SK-N-SH treated with all-trans-retinoic acid at 6 μM for 48 hours (cell line): Measurements from ENCODE around the gene ARHGAP26.

ENCODE experiments used
- ATAC-seq: fragments of 200-7000 bp; cut with Tn5 transposase; 3 replicates; pipeline ENCODE4 v1.9.1; 2020; ENCODE audit warnings: mild to moderate bottlenecking, moderate library complexity
- ARNTL ChIP-seq: fragments of 450-650 bp; formaldehyde crosslinking; IDR thresholded peaks from 2 replicates; pipeline ENCODE4 v1.5.0; 2020; ENCODE audit warnings: low read depth, mild to moderate bottlenecking, moderate library complexity, borderline replicate concordance
- BACH2 ChIP-seq: fragments of 250-450 bp; sonication (Bioruptor Pico); IDR thresholded peaks from 2 replicates; pipeline ENCODE4 v1.9.0; 2021; ENCODE audit warnings: mild to moderate bottlenecking, borderline replicate concordance
- CSDC2 ChIP-seq: fragments of 250-450 bp; sonication (Bioruptor Pico); IDR thresholded peaks from 2 replicates; pipeline ENCODE4 v1.5.0; 2020; ENCODE audit warnings: mild to moderate bottlenecking, moderate library complexity
- CSRNP3 ChIP-seq: fragments of 250-450 bp; sonication (Bioruptor Pico); IDR thresholded peaks from 2 replicates; pipeline ENCODE4 v1.5.1; 2021; ENCODE audit warnings: mild to moderate bottlenecking, moderate library complexity
- ESRRG ChIP-seq: fragments of 250-450 bp; sonication (Bioruptor Pico); IDR thresholded peaks from 2 replicates; pipeline ENCODE4 v1.6.1; 2021; ENCODE audit warnings: mild to moderate bottlenecking
- GLIS3 ChIP-seq: fragments of 250-450 bp; sonication (Bioruptor Pico); IDR thresholded peaks from 2 replicates; pipeline ENCODE4 v1.5.0; 2020; ENCODE audit warnings: mild to moderate bottlenecking, moderate library complexity
- ISL1 ChIP-seq: fragments of 250-450 bp; sonication (Bioruptor Pico); IDR thresholded peaks from 2 replicates; pipeline ENCODE4 v2.1.2; 2022; ENCODE audit warnings: mild to moderate bottlenecking, moderate library complexity
- OSR1 ChIP-seq: fragments of 250-450 bp; sonication (Bioruptor Pico); IDR thresholded peaks from 2 replicates; pipeline ENCODE4 v1.8.0; 2022; ENCODE audit warnings: moderate library complexity, mild to moderate bottlenecking, inconsistent platforms
- PATZ1 ChIP-seq: fragments of 250-450 bp; sonication (Bioruptor Pico); IDR thresholded peaks from 2 replicates; pipeline ENCODE4 v1.8.0; 2020; ENCODE audit warnings: mild to moderate bottlenecking, moderate library complexity, borderline replicate concordance
- POU6F1 ChIP-seq: fragments of 250-450 bp; sonication (Bioruptor Pico); IDR thresholded peaks from 2 replicates; pipeline ENCODE4 v1.8.0; 2021; ENCODE audit warnings: low read depth, mild to moderate bottlenecking, moderate library complexity, borderline replicate concordance
- PPARA ChIP-seq: fragments of 250-450 bp; sonication (Bioruptor Pico); IDR thresholded peaks from 2 replicates; pipeline ENCODE4 v1.5.0; 2020; ENCODE audit warnings: mild to moderate bottlenecking, borderline replicate concordance
- RARB ChIP-seq: fragments of 250-450 bp; sonication (Bioruptor Pico); IDR thresholded peaks from 2 replicates; pipeline ENCODE4 v1.8.0; 2021; ENCODE audit warnings: mild to moderate bottlenecking, moderate library complexity
- SNAI2 ChIP-seq: fragments of 250-450 bp; sonication (Bioruptor Pico); IDR thresholded peaks from 2 replicates; pipeline ENCODE4 v1.5.0; 2020; ENCODE audit warnings: mild to moderate bottlenecking, moderate library complexity
- TCF4 ChIP-seq: fragments of 250-450 bp; sonication (Bioruptor Pico); IDR thresholded peaks from 2 replicates; pipeline ENCODE4 v1.8.0; 2021; ENCODE audit warnings: mild to moderate bottlenecking, moderate library complexity, borderline replicate concordance
- TOX ChIP-seq: fragments of 250-450 bp; sonication (Bioruptor Pico); IDR thresholded peaks from 2 replicates; pipeline ENCODE4 v1.8.0; 2021; ENCODE audit warnings: mild to moderate bottlenecking, moderate library complexity, borderline replicate concordance
- TSHZ2 ChIP-seq: fragments of 250-450 bp; sonication (Bioruptor Pico); IDR thresholded peaks from 2 replicates; pipeline ENCODE4 v1.5.0; 2020; ENCODE audit warnings: mild to moderate bottlenecking, moderate library complexity
- ZC3H10 ChIP-seq: fragments of 250-450 bp; sonication (Bioruptor Pico); IDR thresholded peaks from 2 replicates; pipeline ENCODE4 v1.5.1; 2021; ENCODE audit warnings: mild to moderate bottlenecking, moderate library complexity
- ZFP3 ChIP-seq: fragments of 250-450 bp; sonication (Bioruptor Pico); IDR thresholded peaks from 2 replicates; pipeline ENCODE4 v1.5.0; 2020; ENCODE audit warnings: mild to moderate bottlenecking, moderate library complexity
- ZFP30 ChIP-seq: fragments of 450-650 bp; formaldehyde crosslinking; IDR thresholded peaks from 2 replicates; pipeline ENCODE4 v1.5.0; 2022; ENCODE audit warnings: mild to moderate bottlenecking, moderate library complexity
- ZNF565 ChIP-seq: fragments of 450-650 bp; formaldehyde crosslinking; conservative IDR thresholded peaks from 2 replicates; pipeline ENCODE4 v1.5.0; 2020; ENCODE audit warnings: low read depth, mild to moderate bottlenecking, moderate library complexity
- ZNF70 ChIP-seq: fragments of 450-650 bp; formaldehyde crosslinking; IDR thresholded peaks from 2 replicates; pipeline ENCODE4 v1.5.0; 2020; ENCODE audit warnings: mild to moderate bottlenecking, moderate library complexity
- ZNF8 ChIP-seq: fragments of 450-650 bp; formaldehyde crosslinking; IDR thresholded peaks from 2 replicates; pipeline ENCODE4 v1.5.0; 2020; ENCODE audit warnings: mild to moderate bottlenecking, moderate library complexity
- TF ChIP-seq, protein P1 (sequence below): fragments of 250-450 bp; sonication (Bioruptor Pico); IDR thresholded peaks from 2 replicates; pipeline ENCODE4 v1.5.1; 2020; ENCODE audit warnings: low read depth, mild to moderate bottlenecking, moderate library complexity

Gene ARHGAP26

DNA sequence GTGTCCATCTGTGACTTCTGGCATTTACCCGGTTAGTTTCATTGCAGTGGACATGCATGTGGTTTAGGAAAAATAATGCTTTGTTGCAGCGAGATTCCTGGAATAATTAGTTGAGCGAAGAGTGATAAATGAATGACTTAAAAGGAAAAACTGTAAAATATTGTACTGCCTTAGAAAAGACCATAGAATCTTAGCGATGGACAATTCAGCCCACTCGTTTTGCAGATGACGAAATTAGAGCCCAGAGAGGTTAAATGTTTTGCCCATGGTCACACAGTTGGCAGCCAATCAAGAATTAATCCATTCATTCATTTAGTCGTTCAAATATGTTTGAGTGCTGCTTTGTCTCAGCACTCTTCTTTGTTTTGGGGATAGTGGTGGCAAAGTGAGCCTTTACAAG is 107.9 kb downstream of the ARHGAP26 start:
- TF ChIP-seq ZNF70 = no peak
- no peak for TF ChIP-seq ZNF565 (CRISPR knock-in tag)
- TF ChIP-seq ZNF8 = no peak
- no peak for ATAC-seq

- TF ChIP-seq TSHZ2 (CRISPR knock-in tag) = no peak
- no peak for TF ChIP-seq CSRNP3 (CRISPR knock-in tag)
- no peak for TF ChIP-seq ZFP3 (CRISPR knock-in tag)
- no peak for TF ChIP-seq POU6F1
- no peak for TF ChIP-seq RARB (CRISPR knock-in tag)
- TF ChIP-seq ZC3H10 (CRISPR knock-in tag) = no peak
- no peak for TF ChIP-seq PATZ1
- TF ChIP-seq, protein P1, sequence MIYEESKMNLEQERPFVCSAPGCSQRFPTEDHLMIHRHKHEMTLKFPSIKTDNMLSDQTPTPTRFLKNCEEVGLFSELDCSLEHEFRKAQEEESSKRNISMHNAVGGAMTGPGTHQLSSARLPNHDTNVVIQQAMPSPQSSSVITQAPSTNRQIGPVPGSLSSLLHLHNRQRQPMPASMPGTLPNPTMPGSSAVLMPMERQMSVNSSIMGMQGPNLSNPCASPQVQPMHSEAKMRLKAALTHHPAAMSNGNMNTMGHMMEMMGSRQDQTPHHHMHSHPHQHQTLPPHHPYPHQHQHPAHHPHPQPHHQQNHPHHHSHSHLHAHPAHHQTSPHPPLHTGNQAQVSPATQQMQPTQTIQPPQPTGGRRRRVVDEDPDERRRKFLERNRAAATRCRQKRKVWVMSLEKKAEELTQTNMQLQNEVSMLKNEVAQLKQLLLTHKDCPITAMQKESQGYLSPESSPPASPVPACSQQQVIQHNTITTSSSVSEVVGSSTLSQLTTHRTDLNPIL = no peak
- no peak for TF ChIP-seq PPARA (CRISPR knock-in tag)
- no peak for TF ChIP-seq ZNF565 (CRISPR knock-in tag)
- TF ChIP-seq TOX (CRISPR knock-in tag) = no peak
- no peak for TF ChIP-seq ZNF70
- TF ChIP-seq CSDC2 = no peak
- TF ChIP-seq TCF4 (CRISPR knock-in tag) = no peak
- TF ChIP-seq, all 23 proteins: peak for 0
- ATAC-seq = no peak
Measured at GRCh38 chr5:142878638-142879037, 108.5 kb downstream of the ARHGAP26 start.

DNA sequence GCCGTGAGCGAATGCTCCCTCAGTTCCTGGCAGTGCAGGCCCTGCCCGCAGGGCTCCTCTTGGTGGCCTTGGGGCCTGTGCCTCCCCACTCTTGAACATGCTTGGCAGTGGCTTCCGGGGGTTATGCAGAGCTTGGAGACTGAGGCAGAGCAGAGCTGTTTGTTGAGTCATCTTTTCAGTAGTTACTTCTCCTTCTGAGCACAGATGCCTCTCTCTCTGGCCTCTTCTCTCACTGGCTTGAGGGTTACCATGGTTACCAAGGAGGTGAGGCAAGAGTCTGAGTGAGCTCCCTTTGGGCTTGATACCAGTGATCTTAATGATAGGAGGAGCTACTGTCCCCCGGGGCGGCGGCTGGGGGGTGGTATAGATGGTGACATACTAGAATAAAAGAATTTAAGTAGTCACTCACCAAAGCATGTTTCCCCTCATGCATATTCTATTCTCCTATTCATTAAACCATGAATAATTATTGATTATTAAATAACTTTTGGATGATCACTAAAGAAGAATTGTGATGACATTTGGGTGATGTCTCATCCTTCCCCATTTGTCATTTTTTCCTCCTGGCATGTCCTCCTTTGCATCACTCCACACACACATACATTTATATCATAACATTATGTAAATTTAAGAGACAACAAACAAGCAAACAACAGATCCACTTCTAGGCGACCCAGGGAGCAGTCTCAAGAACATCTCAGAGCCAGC is 111.1 kb downstream of the ARHGAP26 start:
- ATAC-seq = peak; percentile 18; the same call in 1 of the 3 replicates
- no peak for TF ChIP-seq ARNTL (CRISPR knock-in tag)
- no peak for TF ChIP-seq BACH2 (CRISPR knock-in tag)
- TF ChIP-seq OSR1 (CRISPR knock-in tag) = no peak
- no peak for TF ChIP-seq POU6F1
- TF ChIP-seq RARB (CRISPR knock-in tag) = no peak
- TF ChIP-seq TOX (CRISPR knock-in tag) = no peak
- TF ChIP-seq ISL1 (CRISPR knock-in tag) = no peak
- TF ChIP-seq ZNF8 = no peak
- no peak for TF ChIP-seq TCF4 (CRISPR knock-in tag)
- TF ChIP-seq PPARA (CRISPR knock-in tag) = no peak
- no peak for TF ChIP-seq ZNF70
- TF ChIP-seq GLIS3 (CRISPR knock-in tag) = no peak
- TF ChIP-seq PATZ1 = no peak
- TF ChIP-seq ZFP3 (CRISPR knock-in tag) = no peak
- TF ChIP-seq, protein P1 = no peak
- no peak for TF ChIP-seq SNAI2 (CRISPR knock-in tag)
- no peak for TF ChIP-seq ZFP30
- TF ChIP-seq CSDC2 = no peak
- no peak for TF ChIP-seq ESRRG (CRISPR knock-in tag)
